Effector memory CD4-positive, alpha-beta T cell (primary cell): Measurements from ENCODE around the gene KCNH2.

Experiments used
- DNase-seq, 3 donors: peaks; one replicate each; pipeline ENCODE4 v3.0.0-alpha.2; 2020
- H3K27ac ChIP-seq: 2 replicates; pipeline ENCODE4 v1.7.0; 2013; ENCODE audit warnings: mild to moderate bottlenecking, low read length, moderate library complexity; ENCODE audit not compliant: insufficient read depth, poor library complexity, severe bottlenecking
- H3K27me3 ChIP-seq: replicated peaks from 2 replicates; pipeline ENCODE4 v1.7.0; 2013; ENCODE audit warnings: mild to moderate bottlenecking, low read length; ENCODE audit not compliant: insufficient read depth, control insufficient read depth, poor library complexity, severe bottlenecking
- H3K36me3 ChIP-seq: 2 replicates; pipeline ENCODE4 v1.7.0; 2013; ENCODE audit warnings: mild to moderate bottlenecking, low read length, moderate library complexity; ENCODE audit not compliant: control insufficient read depth, insufficient read depth
- H3K4me1 ChIP-seq: 2 replicates; pipeline ENCODE4 v1.7.0; 2013; ENCODE audit warnings: low read length, mild to moderate bottlenecking; ENCODE audit not compliant: control insufficient read depth, insufficient read depth, poor library complexity, severe bottlenecking
- H3K4me3 ChIP-seq: 2 replicates; pipeline ENCODE4 v1.7.0; 2013; ENCODE audit warnings: low read length, low read depth, mild to moderate bottlenecking; ENCODE audit not compliant: insufficient read depth, poor library complexity, severe bottlenecking
- H3K9me3 ChIP-seq: 2 replicates; pipeline ENCODE4 v1.7.0; 2013; ENCODE audit warnings: mild to moderate bottlenecking, low read length, moderate library complexity; ENCODE audit not compliant: control insufficient read depth

Gene KCNH2

GRCh38 chr7:150949971-150950491, 28.1 kb downstream of the KCNH2 start:
- no peaks in the 10 kb centered on the region for H3K36me3 ChIP-seq
- no peak overlapping the region for H3K27ac ChIP-seq
- no peak for DNase-seq
- H3K9me3 ChIP-seq: no peaks in the 10 kb centered on the region
- no peaks in the 10 kb centered on the region for H3K4me1 ChIP-seq
- no peak overlapping the region for H3K4me3 ChIP-seq
- H3K27me3 ChIP-seq: peaks cover 3% of the 10 kb centered on the region

- Histone ChIP-seq H3K36me3 (no peaks in the 10 kb centered on the region), H3K4me3 (no peak overlapping the region), H3K27me3 (no peaks in the 10 kb centered on the region), H3K4me1 (no peaks in the 10 kb centered on the region), H3K9me3 (no peaks in the 10 kb centered on the region), H3K27ac (no peak overlapping the region)
- DNase-seq: no peak
Measured at GRCh38 chr7:150949564-150949963, 28.6 kb downstream of the KCNH2 start.

GRCh38 chr7:150948791-150949251, 29.3 kb downstream of the KCNH2 start:
- no peaks in the 10 kb centered on the region for H3K27me3 ChIP-seq
- DNase-seq: no peak
- H3K4me3 ChIP-seq: no peak overlapping the region
- H3K36me3 ChIP-seq: no peaks in the 10 kb centered on the region
- H3K9me3 ChIP-seq: no peaks in the 10 kb centered on the region
- no peak overlapping the region for H3K27ac ChIP-seq
- no peaks in the 10 kb centered on the region for H3K4me1 ChIP-seq

DNA sequence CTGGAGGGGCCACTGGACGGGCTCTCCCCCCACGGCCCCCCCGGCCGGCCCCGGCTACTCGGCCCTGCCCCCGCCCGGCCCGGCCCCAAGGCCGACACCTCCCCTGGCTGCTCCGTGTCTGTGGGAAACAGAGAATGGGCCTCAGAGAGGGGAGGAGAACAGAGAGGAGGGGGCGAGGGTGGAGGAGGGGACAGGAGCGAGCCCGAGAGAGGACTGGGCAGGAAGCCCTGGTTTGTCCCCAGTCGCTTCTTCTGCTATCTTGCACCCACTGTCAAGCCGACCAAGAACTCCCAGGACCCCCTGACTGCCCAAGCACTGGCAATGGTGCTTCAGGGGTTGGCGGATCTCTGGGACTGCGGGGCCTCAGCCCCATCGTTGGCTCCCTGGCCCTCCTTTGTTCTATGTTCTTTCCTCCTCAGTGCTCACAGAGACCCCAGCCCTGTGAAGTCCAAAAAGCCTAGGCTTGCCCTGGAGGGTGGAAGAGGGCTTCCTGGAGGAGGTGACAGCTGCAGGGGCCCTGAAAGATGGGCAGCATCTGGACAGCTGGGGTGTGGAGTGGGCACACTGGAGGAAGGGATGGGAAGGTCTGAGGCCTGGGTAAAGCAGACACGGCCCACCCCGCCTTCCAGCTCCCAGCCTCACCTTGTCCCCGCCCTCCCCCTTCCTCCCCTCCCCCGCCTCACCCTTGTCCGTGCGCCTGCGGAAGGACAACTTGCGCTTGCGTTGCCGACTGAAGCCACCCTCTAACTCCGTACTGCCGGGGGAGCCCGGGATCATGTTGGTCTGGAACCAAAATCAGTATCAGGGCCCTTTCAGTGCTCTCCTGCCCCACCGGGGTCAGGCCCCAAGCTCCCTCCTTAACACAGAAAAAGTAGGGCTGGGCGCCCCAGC, 30.1 kb downstream of the KCNH2 start:
- Histone ChIP-seq H3K27ac (no peak overlapping the region), H3K9me3 (no peaks in the 10 kb centered on the region), H3K36me3 (no peaks in the 10 kb centered on the region), H3K4me1 (peaks cover under 1% of the 10 kb centered on the region), H3K27me3 (no peaks in the 10 kb centered on the region), H3K4me3 (no peak overlapping the region)
- DNase-seq: no peak

DNA sequence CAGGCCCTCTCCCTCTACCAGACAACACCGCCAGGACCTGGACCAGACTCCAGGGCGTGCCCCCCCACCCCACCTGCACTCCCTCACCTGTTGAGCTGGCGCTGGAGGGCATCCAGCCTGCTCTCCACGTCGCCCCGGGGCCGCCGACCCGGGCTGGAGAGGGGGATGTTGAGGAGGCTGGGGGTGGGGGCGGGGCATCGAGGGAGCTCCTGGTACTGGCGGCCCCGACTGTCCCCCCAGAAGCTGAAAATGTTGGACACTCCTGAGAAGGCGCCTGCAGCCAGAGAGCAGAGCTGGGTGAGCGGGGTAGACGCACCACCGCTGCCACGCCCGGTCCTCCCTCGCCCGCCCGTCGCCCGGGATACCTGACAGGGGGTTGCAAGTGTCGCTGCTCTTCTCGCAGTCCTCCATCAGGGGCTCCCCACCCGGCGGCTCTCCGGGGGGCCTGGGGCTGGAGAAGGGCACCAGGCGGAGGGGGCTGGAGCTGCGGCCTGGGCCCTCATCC, 30.8 kb downstream of the KCNH2 start:
- H3K4me3 ChIP-seq: no peak overlapping the region
- H3K27me3 ChIP-seq: no peaks in the 10 kb centered on the region
- no peaks in the 10 kb centered on the region for H3K36me3 ChIP-seq
- H3K4me1 ChIP-seq: peaks cover 7% of the 10 kb centered on the region
- H3K27ac ChIP-seq: no peak overlapping the region
- DNase-seq: no peak
- H3K9me3 ChIP-seq: no peaks in the 10 kb centered on the region

GRCh38 chr7:150946421-150947240, 31.5 kb downstream of the KCNH2 start:
- H3K27me3 ChIP-seq: no peaks in the 10 kb centered on the region
- H3K4me1 ChIP-seq: peaks cover 14% of the 10 kb centered on the region
- DNase-seq: no peak
- no peak overlapping the region for H3K27ac ChIP-seq
- H3K36me3 ChIP-seq: no peaks in the 10 kb centered on the region
- H3K9me3 ChIP-seq: no peaks in the 10 kb centered on the region
- H3K4me3 ChIP-seq: no peak overlapping the region

- DNase-seq: no peak
- H3K4me3 ChIP-seq: no peak overlapping the region
- no peaks in the 10 kb centered on the region for H3K27me3 ChIP-seq
- H3K27ac ChIP-seq: no peak overlapping the region
- peaks cover 14% of the 10 kb centered on the region for H3K4me1 ChIP-seq
- H3K36me3 ChIP-seq: no peaks in the 10 kb centered on the region
- no peaks in the 10 kb centered on the region for H3K9me3 ChIP-seq
Measured at GRCh38 chr7:150945853-150946420, 32.2 kb downstream of the KCNH2 start.

DNA sequence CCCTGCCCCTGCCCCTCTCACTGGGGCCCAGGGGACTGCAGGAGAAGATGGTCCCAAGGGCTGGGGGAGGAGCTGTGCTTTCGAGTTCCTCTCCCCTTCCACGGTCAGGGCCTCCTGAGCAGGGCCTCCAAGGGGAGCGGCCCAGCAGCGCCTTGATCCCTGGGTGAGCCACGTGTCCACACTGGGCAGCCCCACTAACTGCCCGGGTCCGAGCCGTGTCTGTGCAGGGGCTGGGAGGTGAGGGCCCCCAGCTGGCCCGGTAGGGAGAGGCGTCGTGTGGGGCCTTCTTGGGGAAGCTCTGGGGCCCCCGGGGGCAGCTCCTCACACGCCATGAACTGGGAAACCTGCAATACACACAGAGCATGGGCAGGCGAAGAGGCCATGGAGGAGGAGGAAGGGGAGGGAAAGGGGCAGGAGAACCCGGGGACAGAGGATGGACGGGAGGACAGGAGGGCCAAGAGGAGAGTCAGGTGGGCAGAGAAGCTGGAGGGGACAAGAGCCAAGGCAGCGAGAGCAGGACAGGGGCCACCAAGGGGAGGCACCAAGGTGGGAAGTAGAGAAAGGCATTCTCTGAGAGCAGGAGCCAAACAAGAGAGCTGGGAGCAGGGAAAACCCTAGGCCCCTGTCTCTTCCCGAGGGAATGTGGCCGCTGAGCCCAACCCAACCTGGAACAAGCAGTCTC, 32.8 kb downstream of the KCNH2 start:
- no peaks in the 10 kb centered on the region for H3K9me3 ChIP-seq
- H3K4me1 ChIP-seq: peaks cover 14% of the 10 kb centered on the region
- no peak for DNase-seq
- no peaks in the 10 kb centered on the region for H3K36me3 ChIP-seq
- H3K4me3 ChIP-seq: no peak overlapping the region
- H3K27me3 ChIP-seq: no peaks in the 10 kb centered on the region
- no peak overlapping the region for H3K27ac ChIP-seq
